Islet of Langerhans (tissue), 1 donor: ENCODE data around the gene RAD51B.
"Not testable (repeated sequence)": the region's sequence is repeated elsewhere in the genome, so short reads cannot be mapped to it uniquely, and the experiment has no call there.

ENCODE experiments used
- FAIRE-seq: peaks from one replicate; lab custom pipeline; 2011; peaks lifted over from hg19 to GRCh38; lab: Jason Lieb, UNC

The RAD51B gene

DNA sequence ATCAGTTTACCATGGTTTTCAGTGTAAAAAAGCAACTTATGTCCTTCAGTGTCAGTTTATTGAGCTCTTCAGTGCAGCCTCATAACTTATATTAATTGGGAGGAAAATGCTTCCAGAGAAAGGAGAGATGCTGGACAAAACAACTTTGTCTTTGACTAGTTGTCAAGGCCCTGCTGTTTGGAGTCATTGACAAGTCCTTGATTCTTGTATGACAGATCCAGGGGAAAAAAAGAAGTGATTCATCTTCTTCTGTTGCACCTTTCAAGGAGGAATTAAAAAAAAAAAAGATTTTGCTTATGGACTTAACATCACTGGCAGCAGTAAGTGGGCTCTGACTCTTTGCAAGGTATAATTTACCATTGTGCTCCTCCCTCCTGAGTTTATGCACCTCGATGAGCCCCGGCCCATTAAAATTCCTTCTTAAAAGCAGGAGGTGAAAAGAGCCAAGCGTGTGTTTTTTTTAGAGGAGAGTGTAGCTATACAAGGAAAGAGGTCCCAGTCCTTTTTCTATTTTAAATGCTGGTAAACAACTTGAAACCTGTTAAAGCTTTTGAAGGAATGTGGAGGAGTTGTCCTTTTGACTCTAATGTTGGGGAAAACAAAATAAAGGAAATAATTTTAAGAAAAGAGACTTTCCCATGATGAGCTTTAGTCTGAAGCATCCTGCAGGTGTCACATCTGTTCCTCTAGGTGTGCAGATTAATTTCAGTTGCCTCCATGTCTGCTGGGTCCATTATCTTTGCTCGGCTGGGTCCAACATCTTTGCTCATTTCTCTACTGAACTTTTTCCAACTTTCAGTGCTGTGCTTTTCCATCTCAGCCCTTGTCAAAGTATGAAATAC lies 431.6 kb downstream of the RAD51B start:
- FAIRE-seq, result no peak

DNA sequence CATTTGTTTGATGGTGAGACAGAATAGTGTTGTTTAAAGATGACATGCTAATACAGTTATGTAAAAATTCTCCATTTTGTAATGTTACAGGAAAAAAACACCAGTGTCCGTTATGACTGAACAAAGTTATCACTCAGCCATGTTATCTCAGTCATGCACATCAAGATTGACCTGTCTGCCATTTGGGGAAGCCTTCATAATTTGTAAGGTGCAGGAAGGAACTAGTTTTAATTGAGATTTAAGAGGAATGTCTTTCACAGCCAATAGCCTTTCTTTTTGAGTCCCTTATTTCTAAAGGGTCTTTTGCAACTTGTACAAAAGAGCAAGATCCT lies 432.2 kb downstream of the RAD51B start:
- FAIRE-seq, result no peak

DNA sequence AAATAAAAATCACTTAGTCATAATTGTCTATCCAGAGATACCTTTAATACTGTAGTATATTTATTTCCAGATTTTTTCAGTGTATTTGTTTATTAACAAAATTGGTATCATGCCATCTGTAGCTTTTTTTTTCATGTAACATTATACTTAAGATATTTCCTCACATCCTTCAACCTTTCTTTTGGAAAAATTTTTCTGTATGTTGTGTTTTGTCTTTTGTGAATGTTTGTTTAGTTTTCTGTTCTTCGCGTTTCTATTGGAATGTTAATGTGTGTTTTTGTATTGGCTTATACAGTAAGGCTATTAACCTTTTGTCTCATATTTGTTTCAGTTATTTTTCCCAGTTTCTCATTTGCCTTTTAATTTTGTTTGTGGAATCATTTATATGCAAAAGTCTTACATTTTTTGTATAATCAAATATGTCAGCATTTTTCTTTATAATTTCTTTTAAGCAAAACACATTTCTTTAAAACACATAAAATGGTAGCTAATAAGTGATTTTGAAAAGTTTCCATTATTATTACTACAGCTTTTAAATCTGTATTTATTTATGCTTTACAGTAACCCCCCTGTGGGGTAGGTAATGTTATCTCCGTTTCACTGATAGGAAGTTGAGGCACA lies 433.7 kb downstream of the RAD51B start:
- peak; percentile 85 for FAIRE-seq

DNA sequence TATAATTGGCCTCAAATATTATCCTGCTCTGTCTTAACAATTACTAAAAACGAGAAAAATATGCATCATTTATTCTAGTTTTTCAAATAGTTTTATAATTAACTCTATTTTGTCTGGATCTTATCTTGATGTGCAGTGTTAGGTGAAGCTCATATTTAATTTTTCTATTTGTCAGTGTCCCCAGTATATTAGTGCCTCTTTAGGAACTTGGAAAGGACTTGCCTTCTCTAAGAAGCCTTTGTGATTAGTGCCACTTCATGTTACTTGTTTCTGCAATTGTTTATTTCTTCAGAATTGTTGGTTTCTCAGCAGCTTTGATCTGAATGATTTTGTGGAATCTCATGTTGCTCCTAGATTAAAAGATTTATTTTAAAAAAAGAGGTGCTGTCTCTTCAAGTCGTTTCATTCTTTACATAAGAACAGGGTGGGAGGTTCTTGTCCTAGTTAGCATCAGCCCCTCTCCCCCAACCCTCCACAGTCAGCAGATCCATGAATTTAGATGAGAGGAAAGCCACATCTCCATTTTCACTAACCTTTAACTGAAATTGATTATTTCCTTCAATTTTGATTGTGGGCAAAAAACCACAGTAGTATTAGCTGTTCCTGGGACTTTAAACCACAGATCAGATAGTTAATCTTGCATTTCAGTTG lies 434.4 kb downstream of the RAD51B start:
- no peak for FAIRE-seq

DNA sequence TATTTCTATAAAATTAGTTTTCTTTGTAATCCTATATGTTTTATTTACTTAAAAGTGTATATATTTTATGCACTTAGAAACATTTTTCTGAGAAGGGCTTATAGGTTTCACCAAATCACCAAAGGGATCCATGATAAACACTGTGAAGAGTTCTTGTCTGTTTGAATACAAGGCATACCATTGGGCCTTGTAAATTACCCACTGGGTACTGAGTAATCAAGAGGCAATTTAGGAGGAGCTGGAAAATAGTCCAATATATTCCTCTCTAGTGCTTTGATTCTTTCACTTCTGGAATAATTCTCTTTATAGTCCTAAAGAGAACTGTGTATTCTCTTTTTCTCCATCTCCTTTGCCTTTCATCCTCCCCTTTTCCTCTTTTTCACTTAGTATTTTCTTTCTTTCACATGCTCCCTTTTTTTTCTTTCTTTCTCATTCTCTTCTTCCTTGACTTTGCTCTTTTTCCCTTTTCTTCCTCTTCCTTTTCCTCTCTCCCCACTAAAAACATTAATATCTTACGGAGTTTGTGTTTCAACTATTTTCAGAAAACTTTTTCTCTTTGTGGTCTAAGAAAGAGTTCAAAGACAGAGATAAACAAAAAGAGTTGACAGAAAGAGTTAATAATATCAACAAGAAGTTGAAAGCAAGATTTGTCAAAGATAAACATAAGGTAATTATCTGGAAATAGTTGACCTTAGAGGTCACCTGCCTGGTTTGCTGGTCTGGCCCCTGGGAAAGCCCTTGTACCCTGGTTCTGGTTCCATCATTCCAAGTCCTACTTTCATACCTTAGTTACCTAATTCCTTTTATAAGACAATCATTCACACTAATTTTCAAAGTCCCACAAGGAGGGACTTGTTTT lies 435.3 kb downstream of the RAD51B start:
- no peak for FAIRE-seq

DNA sequence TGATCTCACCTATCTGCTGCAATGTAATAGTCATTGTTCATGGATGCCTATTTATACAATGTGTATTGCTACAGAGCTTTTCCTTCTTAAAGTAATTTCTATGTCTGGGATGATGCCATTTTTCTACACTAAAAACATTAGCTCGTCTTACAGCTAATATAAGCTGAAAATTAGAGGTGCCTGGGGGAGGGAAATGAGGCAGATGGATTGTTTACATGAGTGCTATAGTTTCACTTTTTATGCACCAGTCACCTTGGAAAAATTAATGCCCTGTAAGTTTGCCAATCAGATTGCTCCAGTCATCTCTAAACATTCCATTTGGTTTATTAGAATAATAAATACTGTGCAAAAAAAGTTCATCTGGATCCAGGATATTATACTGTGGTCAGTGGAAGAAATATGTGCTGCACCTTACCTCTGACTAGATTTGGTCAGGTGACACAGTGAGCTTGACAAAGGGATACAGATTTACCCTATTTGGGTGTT lies 436.2 kb downstream of the RAD51B start:
- FAIRE-seq, result no peak

DNA sequence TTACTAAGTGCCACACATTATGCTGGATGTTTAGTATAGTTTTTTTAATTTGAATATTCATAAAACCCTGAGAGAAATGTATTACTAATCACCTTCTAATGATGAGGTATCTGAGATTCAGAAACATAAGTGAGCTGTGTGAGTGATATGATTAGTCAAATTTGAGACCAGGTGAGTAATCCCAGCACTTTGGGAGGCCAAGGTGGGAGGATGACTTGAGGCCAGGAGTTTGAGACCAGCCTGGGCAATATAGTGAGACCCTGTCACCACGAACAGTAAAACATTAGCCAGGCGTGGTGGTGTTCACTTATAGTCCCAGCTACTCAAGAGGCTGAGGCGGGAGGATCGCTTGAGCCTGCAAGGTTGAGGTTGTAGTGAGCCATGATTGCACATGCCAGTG lies 438.4 kb downstream of the RAD51B start:
- no peak for FAIRE-seq

DNA sequence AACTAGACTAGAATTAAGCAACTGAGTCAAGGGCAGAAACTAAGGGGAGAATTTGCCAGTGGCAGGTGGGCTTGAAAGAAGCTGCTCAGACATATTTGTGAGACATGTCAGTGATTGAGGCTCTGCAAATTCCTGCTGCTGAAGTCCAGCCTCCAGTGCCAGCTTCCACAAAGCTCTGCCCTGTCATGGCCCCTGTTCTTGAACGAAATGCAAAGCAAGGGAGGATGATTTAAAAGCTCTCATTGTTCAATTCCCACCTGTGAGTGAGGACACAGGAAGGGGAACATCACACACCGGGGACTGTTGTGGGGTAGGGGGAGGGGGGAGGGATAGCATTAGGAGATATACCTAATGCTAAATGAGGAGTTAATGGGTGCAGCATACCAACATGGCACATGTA lies 439.4 kb downstream of the RAD51B start:
- not testable (repeated sequence) for FAIRE-seq

DNA sequence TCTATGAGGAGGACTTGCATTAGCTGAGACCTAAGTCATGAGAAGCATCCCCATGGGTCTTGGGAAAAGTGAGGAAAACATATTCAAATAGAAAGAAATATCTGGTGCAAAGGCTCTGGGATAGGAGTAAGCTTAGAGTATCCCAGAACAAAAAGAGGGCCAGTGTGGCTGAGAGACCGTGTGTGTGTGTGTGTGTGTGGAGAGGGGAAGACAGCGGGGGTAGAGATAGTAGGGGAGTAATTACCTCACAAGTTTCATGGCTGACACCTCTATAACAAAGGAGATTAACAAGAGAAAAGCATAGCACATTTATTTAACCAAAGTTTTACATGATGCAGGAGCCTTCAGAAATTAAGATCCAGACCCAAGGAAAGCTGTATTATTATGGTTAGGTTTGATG lies 440.5 kb downstream of the RAD51B start:
- FAIRE-seq, result no peak

DNA sequence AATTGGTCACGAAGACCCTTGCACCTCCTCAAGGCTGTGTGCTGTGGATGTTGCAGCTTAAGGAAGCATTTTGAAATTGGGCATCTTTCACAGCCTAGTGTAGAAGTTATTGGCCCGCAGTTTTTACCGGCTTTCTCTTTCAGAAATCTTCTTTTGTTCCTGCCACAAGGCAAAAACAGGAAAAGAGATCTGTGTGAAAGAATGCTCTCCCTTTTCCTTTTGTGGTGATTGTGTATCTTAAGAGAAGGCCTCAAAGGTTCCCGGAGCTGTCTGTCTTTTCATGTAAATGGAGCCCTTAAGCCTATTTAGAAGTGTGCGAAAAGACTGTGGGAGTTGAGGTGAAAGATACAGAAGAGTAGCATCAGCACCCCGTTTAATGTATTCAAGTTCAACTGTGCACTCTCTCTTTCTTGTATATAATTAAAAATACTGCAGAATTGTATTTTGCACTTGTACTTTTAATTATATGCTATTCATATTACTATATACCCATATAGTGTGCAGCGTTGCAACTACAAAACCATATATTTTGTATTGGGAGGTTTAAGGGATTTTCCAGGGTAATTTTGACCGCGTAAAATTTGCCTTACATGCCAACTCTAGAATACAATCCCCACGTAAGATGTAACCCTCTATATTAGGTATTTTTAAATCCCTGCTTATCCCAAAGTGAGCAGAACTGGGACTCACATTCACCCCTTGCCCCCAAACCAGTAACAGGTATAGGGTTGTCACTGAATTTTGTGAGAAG lies 441.7 kb downstream of the RAD51B start:
- FAIRE-seq, result no peak

DNA sequence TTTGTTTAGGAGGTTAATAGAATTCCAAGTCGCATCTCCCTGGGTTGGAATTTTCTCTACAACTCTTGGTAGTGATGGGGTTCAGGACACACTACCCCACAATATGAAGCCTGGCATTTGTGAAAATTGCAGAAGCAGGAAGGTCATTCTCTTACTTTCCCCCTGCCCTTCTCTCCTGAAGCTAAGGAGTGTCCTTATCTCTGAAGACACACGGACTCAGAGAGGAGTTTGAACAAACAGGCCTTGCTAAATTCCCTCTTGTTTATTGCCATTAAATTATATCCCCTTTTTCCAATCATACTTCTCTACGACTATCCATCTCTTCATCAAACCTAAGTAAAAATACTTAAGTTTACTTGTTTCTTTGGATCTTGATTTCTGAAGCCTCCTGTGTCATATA lies 443.0 kb downstream of the RAD51B start:
- no peak for FAIRE-seq

DNA sequence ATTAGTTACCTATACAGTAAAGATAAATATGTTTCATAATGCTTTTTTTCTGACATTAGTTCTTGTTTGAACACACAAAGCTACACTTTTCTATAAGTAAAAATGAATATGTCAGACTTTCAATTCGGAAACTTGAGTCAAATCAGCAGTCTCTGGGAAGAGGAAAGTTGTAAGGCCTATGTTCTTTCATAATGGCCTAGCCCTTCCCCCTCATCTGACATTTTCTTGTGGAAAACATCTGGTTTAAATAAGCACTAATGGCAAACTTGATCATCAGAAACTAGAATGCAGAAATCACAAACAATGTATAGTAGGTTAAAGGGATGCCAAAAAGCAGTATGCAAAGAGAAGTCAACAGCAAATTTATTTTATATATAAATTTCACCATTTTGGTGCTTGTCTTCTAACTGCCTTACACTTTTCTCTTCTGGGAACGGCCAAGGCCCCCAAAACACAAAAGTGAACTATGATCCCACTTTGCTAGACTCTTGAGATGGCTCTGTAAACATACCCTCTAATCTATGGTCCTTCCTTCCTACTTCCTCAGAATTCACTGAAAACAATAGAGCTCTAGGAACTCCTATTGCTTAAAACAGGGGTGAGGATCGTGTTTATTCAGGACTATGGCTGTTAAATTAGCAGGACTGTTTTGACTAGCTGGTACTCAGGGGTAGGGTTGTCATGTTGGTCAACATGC lies 444.1 kb downstream of the RAD51B start:
- no peak for FAIRE-seq

DNA sequence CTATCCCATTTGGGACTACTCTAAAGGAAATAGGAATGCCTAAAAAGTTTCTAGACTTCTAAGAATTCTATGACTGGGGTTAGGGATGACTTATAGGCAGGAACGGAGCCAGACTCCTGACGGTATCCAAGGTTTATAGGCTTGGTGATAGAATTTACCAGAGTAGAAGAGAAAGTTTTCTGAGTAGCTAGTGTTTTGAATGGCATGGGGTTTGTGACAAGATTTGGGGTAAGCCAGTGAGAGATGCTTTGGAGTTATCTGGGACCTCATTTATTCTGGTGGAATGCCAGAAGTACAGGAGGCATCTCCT lies 444.6 kb downstream of the RAD51B start:
- FAIRE-seq, result no peak

DNA sequence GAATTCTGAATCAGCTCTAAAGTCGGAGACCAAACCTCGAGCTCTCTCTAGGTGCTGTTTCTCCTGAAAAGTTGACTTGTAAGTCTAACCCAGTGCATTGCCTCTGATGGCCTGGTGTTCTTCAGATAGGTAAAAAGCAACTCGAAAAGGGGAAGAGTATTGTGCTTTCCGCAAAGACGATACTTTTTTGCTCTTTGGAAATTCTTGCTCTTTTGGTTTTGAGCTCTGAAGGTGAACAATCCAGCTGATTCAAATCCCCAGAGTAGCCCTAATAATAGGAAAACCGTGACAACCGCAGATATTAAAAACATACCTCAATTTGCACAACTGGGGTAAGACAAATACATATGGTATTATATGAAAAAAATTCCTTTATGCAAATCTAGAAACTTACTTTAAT lies 447.4 kb downstream of the RAD51B start:
- FAIRE-seq, result no peak

DNA sequence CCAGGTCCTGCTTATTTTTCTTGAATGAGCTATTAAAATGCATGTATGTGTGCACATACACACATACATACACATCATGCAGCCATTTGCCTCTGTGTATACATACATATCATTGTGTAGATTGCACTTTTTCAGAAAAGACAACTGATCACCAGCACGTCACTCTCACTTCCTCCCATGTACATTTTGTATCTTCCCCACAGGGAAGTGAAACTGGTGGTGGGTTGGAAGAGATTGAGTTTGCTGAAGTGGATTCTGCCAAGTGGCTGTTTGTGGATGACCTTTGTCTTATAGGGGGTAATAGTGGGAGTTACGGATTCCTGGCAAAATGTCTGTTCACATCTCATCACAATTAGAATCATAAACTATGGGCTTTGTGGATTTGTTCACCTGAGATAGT lies 448.6 kb downstream of the RAD51B start:
- FAIRE-seq, result no peak

DNA sequence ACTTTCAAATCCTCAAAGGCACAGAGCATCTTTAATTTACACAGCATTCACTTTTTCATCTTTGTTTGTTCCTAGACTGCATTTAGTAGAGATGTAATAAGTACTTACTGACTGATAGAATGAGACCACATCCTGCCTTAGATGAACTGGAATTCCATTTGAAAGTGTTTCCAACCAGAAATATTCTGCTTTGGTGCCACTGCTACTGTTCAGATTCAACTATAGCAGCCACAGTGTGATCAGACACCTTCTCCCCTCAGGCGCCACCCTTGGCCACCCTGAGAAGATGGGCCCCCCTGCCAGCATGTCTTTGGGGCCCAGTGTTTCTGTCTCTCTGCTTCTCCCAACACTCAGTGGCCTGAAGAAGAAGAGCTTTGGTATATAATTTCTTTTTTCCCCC lies 449.1 kb downstream of the RAD51B start:
- no peak for FAIRE-seq

DNA sequence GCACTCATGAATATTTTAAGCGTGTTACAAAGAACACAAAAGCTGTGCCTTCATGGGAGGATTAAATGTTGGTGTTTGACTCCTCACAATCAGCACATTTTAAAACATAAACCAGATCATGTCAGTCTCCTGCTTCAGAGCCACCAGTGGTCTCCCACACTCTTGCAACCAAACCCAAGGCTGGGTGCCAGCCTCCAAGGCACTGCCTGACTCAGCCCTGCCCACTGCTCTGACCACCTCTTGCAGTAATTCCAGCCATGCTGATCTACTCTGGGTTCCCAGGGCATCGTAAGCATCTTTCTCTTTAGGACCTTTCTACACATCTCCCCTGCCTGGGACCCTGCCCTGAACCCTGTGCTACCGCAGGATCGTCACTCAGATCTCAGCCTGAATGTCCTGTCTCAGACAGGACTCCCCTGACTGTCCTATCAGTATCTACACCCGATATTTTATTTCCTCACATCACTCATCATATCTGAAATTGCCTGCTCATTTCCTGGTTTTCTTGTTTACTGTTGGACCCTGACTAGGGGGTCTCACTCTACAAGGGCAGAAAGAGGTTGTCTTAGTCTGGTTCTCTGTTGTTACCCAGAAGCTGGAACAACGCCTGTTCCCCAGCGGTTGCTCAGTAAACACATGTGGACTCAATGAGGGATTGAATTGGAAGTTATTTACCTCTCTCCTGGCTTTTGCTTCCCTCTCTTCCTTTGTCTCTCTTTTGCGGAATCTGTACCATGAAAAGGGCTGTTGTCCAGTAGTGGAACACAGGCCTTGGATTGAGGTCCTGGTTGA lies 449.8 kb downstream of the RAD51B start:
- no peak for FAIRE-seq

DNA sequence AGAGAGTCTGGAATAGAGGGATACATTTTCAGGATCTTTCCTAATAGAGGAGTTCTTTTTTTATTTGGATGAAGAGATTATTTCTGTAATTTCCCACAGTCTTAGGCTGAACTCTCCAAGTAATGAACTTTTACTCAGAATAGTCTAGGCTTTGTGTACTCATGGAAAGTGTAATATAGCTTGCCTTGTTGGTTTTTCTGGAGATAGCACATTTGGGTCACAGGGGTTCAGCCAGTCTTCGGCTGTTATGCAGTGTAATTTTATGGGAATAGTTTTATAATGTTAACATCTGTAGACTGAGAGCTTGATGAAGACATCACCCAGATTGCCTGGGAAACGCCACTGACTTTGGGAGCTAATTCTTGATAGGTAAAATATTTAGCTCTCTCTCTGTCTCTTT lies 450.8 kb downstream of the RAD51B start:
- FAIRE-seq, result no peak

DNA sequence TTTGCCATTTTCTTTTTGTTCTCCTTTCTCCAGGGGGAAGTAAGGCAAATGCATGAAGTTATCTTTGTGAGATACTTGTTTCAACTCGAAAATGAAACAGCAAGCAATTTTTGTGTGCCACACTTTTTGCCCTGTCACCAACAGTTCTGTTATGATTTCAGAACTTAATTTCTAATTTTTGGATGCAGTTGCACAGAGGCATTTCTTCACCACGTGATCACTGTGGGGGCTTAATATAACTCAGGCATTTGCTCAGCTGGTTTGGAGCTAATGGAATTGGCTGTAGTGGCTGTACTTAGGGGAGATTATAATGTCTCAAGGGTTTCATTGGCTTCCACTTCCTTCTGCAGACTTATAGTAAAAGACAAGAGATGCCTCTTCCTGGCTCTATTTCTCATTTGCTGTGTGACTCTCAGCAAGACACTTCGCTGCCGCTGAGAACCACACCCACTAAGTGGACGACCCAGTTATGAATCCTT lies 452.4 kb downstream of the RAD51B start:
- FAIRE-seq, result no peak

DNA sequence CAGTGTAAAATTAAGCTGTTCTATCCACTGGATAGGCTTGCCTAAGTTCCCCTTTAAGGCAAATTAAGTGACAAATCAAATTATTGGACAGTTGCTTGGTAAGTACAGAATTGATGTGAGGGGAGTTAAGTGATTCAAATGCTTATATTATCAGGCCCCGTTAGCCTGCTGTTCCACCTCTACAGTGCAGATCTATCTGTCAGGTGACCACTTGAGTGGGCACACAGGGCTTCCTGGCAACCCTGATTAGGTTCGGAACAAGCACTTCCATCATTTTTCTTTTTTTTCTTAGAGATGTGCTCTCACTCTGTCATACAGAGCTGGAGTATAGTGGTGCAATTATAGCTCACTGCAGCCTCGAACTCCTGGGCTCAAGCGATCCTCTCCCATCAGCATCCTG lies 453.8 kb downstream of the RAD51B start:
- no peak for FAIRE-seq
